Islet of Langerhans (tissue), 1 donor: ENCODE data around the gene SERINC5.
"Not testable (repeated sequence)": the region's sequence is repeated elsewhere in the genome, so short reads cannot be mapped to it uniquely, and the experiment has no call there.

ENCODE experiments used
- FAIRE-seq: peaks from one replicate; lab custom pipeline; 2011; peaks lifted over from hg19 to GRCh38; lab: Jason Lieb, UNC

The SERINC5 gene

GRCh38 chr5:80195837-80196400 lies 59.9 kb downstream of the SERINC5 start:
- no peak for FAIRE-seq

- no peak for FAIRE-seq
These were observed 61.4 kb downstream of the SERINC5 start for GRCh38 chr5:80194468-80194867.

GRCh38 chr5:80193401-80193800 lies 62.4 kb downstream of the SERINC5 start:
- no peak for FAIRE-seq

GRCh38 chr5:80192507-80193241 lies 63.2 kb downstream of the SERINC5 start:
- FAIRE-seq = no peak

- no peak for FAIRE-seq
These were observed 63.9 kb downstream of the SERINC5 start for GRCh38 chr5:80191991-80192398.

- no peak for FAIRE-seq
These were observed 64.5 kb downstream of the SERINC5 start for GRCh38 chr5:80191397-80191796.

- FAIRE-seq = no peak
These were observed 64.9 kb downstream of the SERINC5 start for GRCh38 chr5:80190960-80191359.

GRCh38 chr5:80189701-80190100 lies 66.1 kb downstream of the SERINC5 start:
- no peak for FAIRE-seq

GRCh38 chr5:80189201-80189600 lies 66.6 kb downstream of the SERINC5 start:
- no peak for FAIRE-seq

GRCh38 chr5:80187421-80188090 lies 68.3 kb downstream of the SERINC5 start:
- FAIRE-seq = no peak

GRCh38 chr5:80185535-80185934 lies 70.3 kb downstream of the SERINC5 start:
- FAIRE-seq = not testable (repeated sequence)

- FAIRE-seq = no peak
These were observed 70.8 kb downstream of the SERINC5 start for GRCh38 chr5:80185095-80185494.

GRCh38 chr5:80184235-80185023 lies 71.4 kb downstream of the SERINC5 start:
- no peak for FAIRE-seq

GRCh38 chr5:80183728-80184234 lies 72.1 kb downstream of the SERINC5 start:
- FAIRE-seq = not testable (repeated sequence)

GRCh38 chr5:80182809-80183580 lies 72.9 kb downstream of the SERINC5 start:
- no peak for FAIRE-seq

- FAIRE-seq = no peak
These were observed 74.1 kb downstream of the SERINC5 start for GRCh38 chr5:80181618-80182211.

GRCh38 chr5:80177236-80177635 lies 78.6 kb downstream of the SERINC5 start:
- no peak for FAIRE-seq

- no peak for FAIRE-seq
These were observed 80.5 kb downstream of the SERINC5 start for GRCh38 chr5:80175337-80175736.

- FAIRE-seq = no peak
These were observed 81.1 kb downstream of the SERINC5 start for GRCh38 chr5:80174790-80175189.

GRCh38 chr5:80172067-80172695 lies 83.7 kb downstream of the SERINC5 start:
- no peak for FAIRE-seq

- FAIRE-seq = no peak
These were observed 85.7 kb downstream of the SERINC5 start for GRCh38 chr5:80170117-80170535.
